Heart right ventricle (tissue), 16 donors: ENCODE data around the gene DDRGK1. TPM values are rescaled to one million over a fixed set of nuclear protein-coding genes. Genes with fewer than 3 reads are reported as not detected.

Source experiments
- ATAC-seq, 8 donors: fragments of 200-7000 bp; cut with Tn5 transposase; one replicate each; pipeline ENCODE4 v1.9.1; 2020; ENCODE audit warnings: mild to moderate bottlenecking in 8 of 8, moderate library complexity in 8 of 8, moderate number of reproducible peaks in 1 of 8
- DNase-seq, 2 donors: peaks; one replicate each; pipeline ENCODE4 v3.0.0-alpha.2; 2020
- H3K27ac ChIP-seq, 10 donors: fragments of 200-600 bp; sonication (generic) in 2 of 10; one replicate each; pipeline versions ENCODE4 v1.5.0 to v1.8.0; 2020 to 2022; ENCODE audit warnings: mild to moderate bottlenecking in 3 of 10
- H3K27me3 ChIP-seq, 7 donors: fragments of 200-600 bp; one replicate each; pipeline ENCODE4 v1.8.0; 2021 to 2022; ENCODE audit warnings: mild to moderate bottlenecking in 2 of 7
- H3K36me3 ChIP-seq, 9 donors: fragments of 200-600 bp; sonication (generic) in 1 of 9; one replicate each; pipeline versions ENCODE4 v1.5.0 to v1.8.0; 2020 to 2022; ENCODE audit warnings: mild to moderate bottlenecking in 2 of 9
- H3K4me1 ChIP-seq, 9 donors: fragments of 200-600 bp; sonication (generic) in 1 of 9; one replicate each; pipeline versions ENCODE4 v1.5.0 to v1.8.0; 2020 to 2022; ENCODE audit warnings: mild to moderate bottlenecking in 4 of 9
- H3K4me3 ChIP-seq, 10 donors: fragments of 200-600 bp; sonication (generic) in 2 of 10; one replicate each; pipeline versions ENCODE4 v1.5.0 to v1.8.0; 2020 to 2022; ENCODE audit warnings: mild to moderate bottlenecking in 7 of 10, moderate library complexity in 2 of 10
- H3K9me3 ChIP-seq, 11 donors: fragments of 200-600 bp in 10 of 11; sonication (generic) in 2 of 11; one replicate each; pipeline versions ENCODE4 v1.5.0 to v1.8.0; 2013 to 2022; ENCODE audit warnings: mild to moderate bottlenecking in 2 of 11, control low read depth in 1 of 11, moderate library complexity in 1 of 11
- WGBS, 2 donors: extraction: QIAGEN DNeasy Blood & Tissue Kit; methylation state at CpG; one replicate each; pipeline ENCODE4 v1.1.7; 2013; ENCODE audit warnings: inconsistent platforms in 1 of 2; 5-methylcytosine and 5-hydroxymethylcytosine counted together
- intact Hi-C, 10 donors: fragments of 100-400 bp; cut with DNase I; formaldehyde crosslinking; loops; one replicate each; pipeline versions ENCODE4 v1.11.1 to v1.14.2; 2022
- polyA plus RNA-seq, 2 donors: library from polyadenylated mRNA; stranded (reverse); fragments of 200-250 nt; gene quantifications; one replicate each; pipeline ENCODE4 v1.2.3, GENCODE V29; 2013
- total RNA-seq, 10 donors: library from RNA; stranded (reverse); fragmentation: NEBNext Ultra II Directional in 3 of 10; extraction: Animal tissue kit (Norgen Biotek cat#: 25700) in 3 of 10; gene quantifications; one replicate each; pipeline versions ENCODE4 v1.2.1 to v1.2.4, GENCODE V29; 2021 to 2023
- TF ChIP-seq, protein P1 (sequence below), 9 donors: fragments of 200-600 bp; sonication (generic) in 2 of 9; IDR thresholded peaks; one replicate each; pipeline versions ENCODE4 v1.5.0 to v1.8.0; 2021 to 2022; ENCODE audit warnings: antibody characterized with exemption in 9 of 9, mild to moderate bottlenecking in 5 of 9, moderate library complexity in 1 of 9
- donor health status: Arrhythmogenic right ventricular cardiomyopathy.
- donor health status: ischemic (EF 13 %, LVEDD 7.1; RV severe dilation, severe dysfunction).
- donor health status: healthy with polysubstance abuse.
- donor health status: DM: no; HTN: yes; CAD: no.
- donor health status: DM: no; HTN: no; CAD: no.
- donor health status: ischemic (EF 25% LVEDD 6.9; RV normal size, moderate dysfunction).
- donor health status: ischemic (EF 25% LVEDD 5.7; RV mildly dilated, moderate dysfunction).
- donor health status: healthy.
- donor health status: DM: yes; HTN: yes; CAD: no.
- donor health status: Ischemic cardiomyopathy.
- donor health status: ischemic (EF 35%, LVEDD 5.7; RV mildly dilated, moderate dysfunction).
- donor health status: nonischemic (EF 11% LVEDD 7.7; RV severe dilation, severe dysfunction).
- donor health status: DM: yes; HTN: yes; CAD: no.
- donor health status: PGD.
- donor health status: ischemic (EF 29% LVEDD 5.4; RV normal size, mild dysfunction).
- donor health status: nonischemic (EF 23%, LVEDD 6.1; RV moderate dilation, normal function).

The DDRGK1 gene
- total and polyA plus RNA-seq, 12 donors, result 25.2 to 77.1 (median 30.9) TPM

- H3K9me3 ChIP-seq, result no peaks in the 10 kb centered on the region
- H3K4me1 ChIP-seq, result peaks cover 0 to 29% (median 15%) of the 10 kb centered on the region in 9 donors
- no peak for DNase-seq
- intact Hi-C loops, result no loop called here
- TF ChIP-seq, protein P1, sequence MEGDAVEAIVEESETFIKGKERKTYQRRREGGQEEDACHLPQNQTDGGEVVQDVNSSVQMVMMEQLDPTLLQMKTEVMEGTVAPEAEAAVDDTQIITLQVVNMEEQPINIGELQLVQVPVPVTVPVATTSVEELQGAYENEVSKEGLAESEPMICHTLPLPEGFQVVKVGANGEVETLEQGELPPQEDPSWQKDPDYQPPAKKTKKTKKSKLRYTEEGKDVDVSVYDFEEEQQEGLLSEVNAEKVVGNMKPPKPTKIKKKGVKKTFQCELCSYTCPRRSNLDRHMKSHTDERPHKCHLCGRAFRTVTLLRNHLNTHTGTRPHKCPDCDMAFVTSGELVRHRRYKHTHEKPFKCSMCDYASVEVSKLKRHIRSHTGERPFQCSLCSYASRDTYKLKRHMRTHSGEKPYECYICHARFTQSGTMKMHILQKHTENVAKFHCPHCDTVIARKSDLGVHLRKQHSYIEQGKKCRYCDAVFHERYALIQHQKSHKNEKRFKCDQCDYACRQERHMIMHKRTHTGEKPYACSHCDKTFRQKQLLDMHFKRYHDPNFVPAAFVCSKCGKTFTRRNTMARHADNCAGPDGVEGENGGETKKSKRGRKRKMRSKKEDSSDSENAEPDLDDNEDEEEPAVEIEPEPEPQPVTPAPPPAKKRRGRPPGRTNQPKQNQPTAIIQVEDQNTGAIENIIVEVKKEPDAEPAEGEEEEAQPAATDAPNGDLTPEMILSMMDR (IDR thresholded peaks at IDR 0.05), result no peak
- peaks cover 0 to 11% (median 0%) of the 10 kb centered on the region in 9 donors for H3K36me3 ChIP-seq
- no peak overlapping the region for H3K4me3 ChIP-seq
- 72 to 74% methylated on average over 4 of the region's 4 CpGs for WGBS, 2 donors
- peaks cover 0 to 48% (median 1%) of the 10 kb centered on the region in 7 donors for H3K27me3 ChIP-seq
- ATAC-seq, result no peak
- H3K27ac ChIP-seq, result no peak overlapping the region
Observed at GRCh38 chr20:3245711-3246110, 41.2 kb upstream of the DDRGK1 start.

DNA sequence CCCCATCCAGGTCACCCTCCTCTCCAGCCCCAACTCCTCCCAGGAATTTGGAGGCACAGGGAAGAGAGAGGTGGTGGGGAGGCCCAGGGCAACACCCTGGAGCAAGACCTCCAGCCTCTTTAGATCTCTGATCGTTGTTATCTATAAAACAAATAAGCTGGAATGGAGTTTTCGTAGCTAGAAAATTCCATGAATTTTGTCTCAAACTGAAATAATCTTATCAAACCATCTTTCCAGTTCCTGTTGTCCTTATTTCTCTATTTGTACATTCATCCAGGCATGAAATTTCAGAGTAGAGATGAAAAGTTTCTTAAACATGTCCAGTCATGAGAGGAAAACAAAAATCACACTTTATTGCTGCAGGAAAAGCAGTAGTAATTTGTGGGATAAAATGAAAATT is 40.7 kb upstream of the DDRGK1 start:
- Histone ChIP-seq H3K4me3 (no peak overlapping the region), H3K36me3 (peaks cover 0 to 5% (median 0%) of the 10 kb centered on the region in 9 donors), H3K27ac (no peak overlapping the region), H3K9me3 (no peaks in the 10 kb centered on the region), H3K4me1 (peaks cover 0 to 27% (median 15%) of the 10 kb centered on the region in 9 donors), H3K27me3 (peaks cover 0 to 53% (median 7%) of the 10 kb centered on the region in 7 donors)
- intact Hi-C loops, result no loop called here
- ATAC-seq (no peak), DNase-seq (no peak)
- TF ChIP-seq, protein P1 (IDR thresholded peaks at IDR 0.05), result no peak
- WGBS, 2 donors, result 60 to 80% methylated on average over 2 of the region's 2 CpGs

DNA sequence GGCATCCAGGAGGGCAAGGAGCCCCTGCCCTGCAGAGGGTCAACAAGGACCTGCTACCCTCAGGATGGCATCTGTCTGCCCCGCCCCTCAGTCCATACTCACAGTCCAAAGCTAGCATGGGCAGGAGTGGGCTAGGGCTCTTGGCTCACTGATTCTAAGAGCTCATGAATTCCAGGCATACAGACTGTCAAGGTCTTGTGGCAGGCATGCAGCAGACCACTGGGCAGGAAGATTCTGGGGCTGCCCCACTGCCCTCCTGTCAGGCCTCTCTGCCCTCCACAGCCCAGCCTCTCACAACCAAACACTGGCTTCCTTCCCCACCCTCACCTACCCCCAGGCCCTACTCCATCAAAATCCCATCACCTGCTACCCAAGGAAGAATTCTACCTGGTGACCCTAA is 40.1 kb upstream of the DDRGK1 start:
- H3K36me3 ChIP-seq, result no peaks in the 10 kb centered on the region
- no peaks in the 10 kb centered on the region for H3K9me3 ChIP-seq
- no peak for DNase-seq
- intact Hi-C loops, result no loop called here
- H3K4me3 ChIP-seq, result no peak overlapping the region
- peaks cover 2 to 53% (median 12%) of the 10 kb centered on the region in 7 donors for H3K27me3 ChIP-seq
- no peak for ATAC-seq
- TF ChIP-seq, protein P1 (IDR thresholded peaks at IDR 0.05), result no peak
- WGBS, 2 donors, result 84 to 90% methylated on average over 1 of the region's 1 CpG
- no peak overlapping the region for H3K27ac ChIP-seq
- peaks cover 4 to 28% (median 20%) of the 10 kb centered on the region in 9 donors for H3K4me1 ChIP-seq

GRCh38 chr20:3243718-3244358 is 39.4 kb upstream of the DDRGK1 start:
- peak overlapping the region in 1 of 10 donors; percentile 22 for H3K27ac ChIP-seq
- peaks cover 9 to 54% (median 19%) of the 10 kb centered on the region in 7 donors for H3K27me3 ChIP-seq
- TF ChIP-seq, protein P1 (IDR thresholded peaks at IDR 0.05), result no peak
- ATAC-seq, result no peak
- H3K36me3 ChIP-seq, result no peaks in the 10 kb centered on the region
- DNase-seq, result no peak
- no peak overlapping the region for H3K4me3 ChIP-seq
- H3K4me1 ChIP-seq, result peaks cover 8 to 27% (median 20%) of the 10 kb centered on the region in 9 donors
- intact Hi-C loops, result no loop called here
- 75 to 76% methylated on average over 11 of the region's 11 CpGs for WGBS, 2 donors
- no peaks in the 10 kb centered on the region for H3K9me3 ChIP-seq
